SH-SY5Y (cell line): ENCODE results near the gene DNAH17.

Experiments
- GATA2 ChIP-seq: IDR thresholded peaks from 2 replicates; pipeline ENCODE4 v1.6.1; 2011; ENCODE audit warnings: mild to moderate bottlenecking, low read depth, low read length
- GATA3 ChIP-seq: IDR thresholded peaks from 2 replicates; pipeline ENCODE4 v1.6.1; 2011; ENCODE audit warnings: low read depth, mild to moderate bottlenecking, low read length, moderate library complexity

DNA sequence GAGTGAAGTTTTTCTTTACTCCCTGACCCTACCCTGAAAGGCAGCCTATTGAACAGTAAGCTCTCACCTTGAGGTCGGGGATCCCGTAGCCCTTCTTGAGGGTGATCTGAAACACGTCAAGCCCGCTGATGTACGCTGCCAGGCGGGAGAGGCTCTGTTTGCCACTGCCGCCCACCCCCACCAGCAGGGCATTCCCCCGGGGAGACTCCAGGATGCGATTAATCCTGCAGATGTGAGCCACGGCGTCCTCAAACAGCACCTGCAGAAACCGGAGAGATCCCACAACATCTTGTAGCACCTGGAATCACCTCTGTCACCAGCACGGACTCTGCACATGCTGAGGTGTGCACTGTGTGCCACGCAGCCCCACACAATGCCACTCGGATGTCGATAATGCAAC, 102.0 kb downstream of the DNAH17 start:
- TF ChIP-seq GATA2, result no peak
- TF ChIP-seq GATA3, result no peak
